Retinal pigment epithelial cell (primary cell): Measurements from ENCODE around the gene MNT.
"Not testable (repeated sequence)": the region's sequence is repeated elsewhere in the genome, so short reads cannot be mapped to it uniquely, and the experiment has no call there.

Source experiments
- DNase-seq: peaks from one replicate; pipeline ENCODE4 v3.0.0-alpha.2; 2010; ENCODE audit warnings: low read depth
- H3K4me3 ChIP-seq: 2 replicates; pipeline ENCODE4 v1.5.1; 2011; ENCODE audit warnings: mild to moderate bottlenecking, low read length, control low read depth, moderate library complexity
- TF ChIP-seq, protein P1 (sequence below): conservative IDR thresholded peaks from 2 replicates; pipeline ENCODE4 v1.5.1; 2011; ENCODE audit warnings: low read depth, low read length, control low read depth, inconsistent platforms

Gene MNT

GRCh38 chr17:2440930-2441329 is 40.1 kb upstream of the MNT start:
- TF ChIP-seq, protein P1, sequence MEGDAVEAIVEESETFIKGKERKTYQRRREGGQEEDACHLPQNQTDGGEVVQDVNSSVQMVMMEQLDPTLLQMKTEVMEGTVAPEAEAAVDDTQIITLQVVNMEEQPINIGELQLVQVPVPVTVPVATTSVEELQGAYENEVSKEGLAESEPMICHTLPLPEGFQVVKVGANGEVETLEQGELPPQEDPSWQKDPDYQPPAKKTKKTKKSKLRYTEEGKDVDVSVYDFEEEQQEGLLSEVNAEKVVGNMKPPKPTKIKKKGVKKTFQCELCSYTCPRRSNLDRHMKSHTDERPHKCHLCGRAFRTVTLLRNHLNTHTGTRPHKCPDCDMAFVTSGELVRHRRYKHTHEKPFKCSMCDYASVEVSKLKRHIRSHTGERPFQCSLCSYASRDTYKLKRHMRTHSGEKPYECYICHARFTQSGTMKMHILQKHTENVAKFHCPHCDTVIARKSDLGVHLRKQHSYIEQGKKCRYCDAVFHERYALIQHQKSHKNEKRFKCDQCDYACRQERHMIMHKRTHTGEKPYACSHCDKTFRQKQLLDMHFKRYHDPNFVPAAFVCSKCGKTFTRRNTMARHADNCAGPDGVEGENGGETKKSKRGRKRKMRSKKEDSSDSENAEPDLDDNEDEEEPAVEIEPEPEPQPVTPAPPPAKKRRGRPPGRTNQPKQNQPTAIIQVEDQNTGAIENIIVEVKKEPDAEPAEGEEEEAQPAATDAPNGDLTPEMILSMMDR, result no peak
- no peak overlapping the region for H3K4me3 ChIP-seq
- no peak for DNase-seq

DNA sequence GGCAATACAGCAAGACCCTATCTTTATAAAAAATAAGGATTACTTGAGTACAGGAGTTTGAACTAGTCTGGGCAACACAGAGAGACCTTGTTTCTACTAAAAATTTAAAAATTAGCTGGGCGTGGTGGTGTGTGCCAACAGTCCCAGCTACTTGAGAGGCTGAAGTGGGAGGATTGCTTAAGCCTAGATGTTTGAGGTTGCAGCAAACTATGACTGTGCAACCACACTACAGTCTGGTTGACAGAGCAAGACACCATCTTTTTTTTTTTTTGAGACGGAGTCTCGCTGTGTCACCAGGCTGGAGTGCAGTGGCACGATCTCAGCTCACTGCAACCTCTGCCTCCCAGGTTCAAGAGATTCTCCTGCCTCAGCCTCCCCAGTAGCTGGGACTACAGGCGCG is 39.1 kb upstream of the MNT start:
- H3K4me3 ChIP-seq, DNase-seq: not testable (repeated sequence)

GRCh38 chr17:2438823-2439222 is 38.0 kb upstream of the MNT start:
- H3K4me3 ChIP-seq, result no peak overlapping the region
- DNase-seq, result no peak
- TF ChIP-seq, protein P1, result no peak

- TF ChIP-seq, protein P1, result no peak
- no peak for DNase-seq
Observed at GRCh38 chr17:2436316-2436905, 35.6 kb upstream of the MNT start.

DNA sequence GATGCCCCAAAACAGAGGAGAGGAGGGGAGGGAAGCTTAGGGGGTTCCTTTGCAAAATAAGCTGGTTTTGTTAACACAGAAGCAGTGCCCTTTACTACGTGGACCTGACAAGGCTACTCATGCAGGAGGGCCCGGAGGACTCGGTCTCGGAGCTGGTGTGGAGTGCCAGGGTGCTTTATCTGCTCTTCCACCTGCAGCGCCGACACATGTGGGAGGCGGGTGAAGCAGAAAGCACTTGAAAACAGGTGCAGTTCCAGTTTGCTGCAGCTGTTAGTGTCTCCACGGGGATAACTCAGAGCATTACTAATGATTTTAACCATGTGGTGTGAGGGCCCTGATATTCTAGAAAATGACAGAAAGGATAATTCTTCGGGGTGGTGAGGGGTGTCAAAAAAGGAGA is 35.0 kb upstream of the MNT start:
- no peak overlapping the region for H3K4me3 ChIP-seq
- TF ChIP-seq, protein P1, result no peak

More at GRCh38 chr17:2436316-2436905, 35.6 kb upstream of the MNT start:
- H3K4me3 ChIP-seq, result no peak overlapping the region

GRCh38 chr17:2435181-2435741 is 34.4 kb upstream of the MNT start:
- no peak for DNase-seq
- TF ChIP-seq, protein P1, result no peak
- no peak overlapping the region for H3K4me3 ChIP-seq

More for the DNA sequence above, 35.0 kb upstream of the MNT start:
- no peak for DNase-seq

DNA sequence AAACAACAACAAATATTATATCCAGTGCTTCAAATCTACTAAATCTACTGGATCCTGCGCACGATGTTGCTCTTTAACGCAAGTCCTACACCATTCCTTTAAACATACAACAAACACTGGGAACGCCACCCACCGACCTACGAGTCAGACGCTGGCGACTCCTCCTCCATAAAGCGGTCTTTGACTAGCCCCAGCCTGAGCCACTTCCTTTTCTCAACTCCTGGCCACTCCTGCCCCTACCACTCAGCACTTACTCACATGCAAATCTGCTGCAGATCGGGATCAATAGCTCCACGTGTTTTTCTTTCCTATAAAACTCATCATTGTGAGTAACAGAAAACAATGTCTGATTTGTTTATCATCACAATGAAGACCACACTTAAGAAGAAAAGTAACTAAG is 32.8 kb upstream of the MNT start:
- DNase-seq, result no peak
- H3K4me3 ChIP-seq, result no peak overlapping the region
- TF ChIP-seq, protein P1, result no peak
